Renal cortical epithelial cell (primary cell): ENCODE results near the gene ANKRD13D. TPM values are rescaled to one million over a fixed set of nuclear protein-coding genes. Genes with fewer than 3 reads are reported as not detected.
A peak's percentile ranks its signal among the peaks of the same experiment; 100 is the strongest.

Source experiments
- DNase-seq: peaks from one replicate; pipeline ENCODE4 v3.0.0-alpha.2; 2011; ENCODE audit warnings: low read depth
- total RNA-seq: library from RNA; depleted of rRNA; stranded (reverse); fragments of >200 nt; gene quantifications from 2 replicates; pipeline ENCODE4 v1.2.3, GENCODE V29; 2014

Gene ANKRD13D
- total RNA-seq, 1 donor from 2014 or later: 29.0 TPM

- DNase-seq: peak; percentile 25
These were observed 13.5 kb downstream of the ANKRD13D start for GRCh38 chr11:67302571-67303131.

GRCh38 chr11:67303132-67303834, 14.2 kb downstream of the ANKRD13D start, which contains the start of gene SSH3:
Gene SSH3 (plus strand): TSS chr11:67303530. CDS start chr11:67303626, 96 bp downstream.
- DNase-seq: peak; percentile 25

- no peak for DNase-seq
These were observed 14.8 kb downstream of the ANKRD13D start for GRCh38 chr11:67303835-67304411.

GRCh38 chr11:67304511-67305113, 15.5 kb downstream of the ANKRD13D start:
- DNase-seq: no peak

- DNase-seq: no peak
These were observed 17.9 kb downstream of the ANKRD13D start for GRCh38 chr11:67306769-67307544.

DNA sequence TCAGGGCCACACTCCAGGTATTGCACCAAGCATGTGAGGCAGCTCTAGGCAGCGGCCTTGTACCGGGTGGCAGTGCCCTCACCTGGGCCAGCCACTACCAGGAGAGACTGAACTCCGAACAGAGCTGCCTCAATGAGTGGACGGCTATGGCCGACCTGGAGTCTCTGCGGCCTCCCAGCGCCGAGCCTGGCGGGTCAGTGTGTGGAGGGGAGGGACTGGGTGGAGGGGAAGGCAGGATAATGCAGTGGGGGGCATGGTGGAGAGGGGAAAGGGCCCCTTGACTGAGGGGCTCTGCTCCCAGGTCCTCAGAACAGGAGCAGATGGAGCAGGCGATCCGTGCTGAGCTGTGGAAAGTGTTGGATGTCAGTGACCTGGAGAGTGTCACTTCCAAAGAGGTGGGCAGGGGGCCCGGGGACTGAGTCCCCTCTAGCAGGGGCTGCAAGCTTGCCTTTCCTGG, 18.5 kb downstream of the ANKRD13D start:
- no peak for DNase-seq

DNA sequence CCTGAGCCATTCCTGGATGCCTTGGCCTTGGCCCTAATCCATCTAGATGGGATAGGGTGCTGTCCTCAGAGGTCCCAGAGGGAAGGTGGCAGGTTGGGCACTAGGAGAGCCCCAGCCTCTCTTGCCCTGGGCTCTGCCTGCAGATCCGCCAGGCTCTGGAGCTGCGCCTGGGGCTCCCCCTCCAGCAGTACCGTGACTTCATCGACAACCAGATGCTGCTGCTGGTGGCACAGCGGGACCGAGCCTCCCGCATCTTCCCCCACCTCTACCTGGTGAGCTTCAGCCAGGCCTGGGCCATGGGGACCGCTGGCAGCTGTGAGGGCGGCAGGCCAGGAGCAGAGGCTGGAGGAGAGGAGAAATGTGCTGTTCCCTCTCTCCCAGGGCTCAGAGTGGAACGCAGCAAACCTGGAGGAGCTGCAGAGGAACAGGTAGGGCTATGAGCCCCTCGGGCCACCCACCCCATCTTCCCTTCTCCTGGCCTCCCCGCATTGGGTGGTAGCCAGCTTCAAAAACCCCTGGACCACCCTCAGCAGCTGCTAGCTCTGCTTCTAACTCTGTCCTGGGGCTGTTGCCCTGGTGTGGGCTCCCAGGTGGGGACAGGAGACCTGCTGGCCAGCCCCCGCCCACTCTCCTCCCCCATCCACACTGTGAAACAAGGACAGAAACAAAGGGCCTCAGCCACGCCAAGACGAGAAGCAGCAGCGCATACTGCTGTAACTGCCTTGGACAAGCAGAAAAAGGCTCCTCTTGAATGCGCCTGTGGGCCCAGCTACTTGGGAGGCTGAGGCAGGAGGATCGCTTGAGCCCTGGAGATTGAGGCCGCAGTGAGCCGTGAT, 19.1 kb downstream of the ANKRD13D start:
- DNase-seq: no peak

DNA sequence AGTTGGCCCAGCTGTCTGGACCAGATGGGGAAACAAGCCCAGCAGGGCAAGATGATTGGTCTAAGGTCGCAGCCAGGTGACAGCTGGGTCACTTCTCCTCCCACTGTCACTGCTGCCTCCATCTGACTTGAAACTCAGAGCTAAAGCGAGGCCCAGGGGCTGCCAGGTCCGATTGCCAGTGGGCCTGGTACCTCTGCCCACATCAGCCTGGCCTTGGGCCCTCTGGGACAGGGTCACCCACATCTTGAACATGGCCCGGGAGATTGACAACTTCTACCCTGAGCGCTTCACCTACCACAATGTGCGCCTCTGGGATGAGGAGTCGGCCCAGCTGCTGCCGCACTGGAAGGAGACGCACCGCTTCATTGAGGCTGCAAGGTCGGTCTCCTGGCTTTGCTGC, 20.1 kb downstream of the ANKRD13D start:
- no peak for DNase-seq

- DNase-seq: no peak
These were observed 20.6 kb downstream of the ANKRD13D start for GRCh38 chr11:67309661-67310061.

GRCh38 chr11:67310246-67311050, 21.3 kb downstream of the ANKRD13D start:
- no peak for DNase-seq

DNA sequence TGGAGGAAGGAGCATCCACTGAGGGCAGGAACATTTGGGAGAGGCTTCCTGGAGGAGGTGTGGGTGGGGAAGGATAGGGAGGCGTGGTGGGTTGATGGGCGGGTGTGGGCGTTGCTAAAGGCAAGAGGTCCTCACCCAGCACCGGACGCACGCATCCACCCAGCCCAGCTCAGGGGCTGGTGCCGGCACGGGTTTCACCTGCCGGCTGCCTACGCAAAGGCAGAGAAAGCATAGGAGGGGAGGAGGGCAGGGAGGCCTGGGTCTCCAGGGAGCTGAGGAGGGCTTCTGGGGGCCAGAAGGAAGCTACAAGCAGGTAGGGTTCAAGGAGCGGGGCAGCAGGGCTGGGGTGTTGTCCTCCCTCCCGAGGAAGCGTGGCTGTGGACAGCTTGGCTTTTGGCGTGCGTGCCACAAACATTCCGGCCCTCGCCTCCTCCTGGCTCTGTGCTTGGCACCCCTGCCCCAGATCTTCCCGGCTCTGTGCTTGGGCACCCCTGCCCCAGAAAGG, 22.0 kb downstream of the ANKRD13D start:
- DNase-seq: no peak

- DNase-seq: no peak
These were observed 22.5 kb downstream of the ANKRD13D start for GRCh38 chr11:67311556-67312082.

- DNase-seq: peak; percentile 33
These were observed 23.3 kb downstream of the ANKRD13D start for GRCh38 chr11:67312187-67313021.

GRCh38 chr11:67313125-67313890, 24.2 kb downstream of the ANKRD13D start:
- no peak for DNase-seq

- DNase-seq: no peak
These were observed 25.1 kb downstream of the ANKRD13D start for GRCh38 chr11:67314218-67314617.

GRCh38 chr11:67315325-67315909, 26.3 kb downstream of the ANKRD13D start:
- DNase-seq: no peak

- DNase-seq: no peak
These were observed 27.7 kb downstream of the ANKRD13D start for GRCh38 chr11:67316882-67317204.
